Breast epithelium (tissue), 4 donors: ENCODE results near the gene ANTXR2. TPM values are rescaled to one million over a fixed set of nuclear protein-coding genes. Genes with fewer than 3 reads are reported as not detected.

ENCODE experiments used
- DNase-seq, 2 donors: peaks; one replicate each; pipeline ENCODE4 v3.0.0-alpha.2; 2019; ENCODE audit warnings: low spot score in 2 of 2
- H3K27ac ChIP-seq, 2 donors: fragments of 200-600 bp; sonication (generic) in 1 of 2; one replicate each; pipeline ENCODE4 v1.5.1; 2016 to 2019; ENCODE audit warnings: mild to moderate bottlenecking in 1 of 2
- H3K27me3 ChIP-seq, 2 donors: fragments of 200-600 bp; sonication (generic) in 1 of 2; one replicate each; pipeline versions ENCODE4 v1.5.1 to v1.6.0; 2017 to 2019; ENCODE audit warnings: control low read depth in 1 of 2, mild to moderate bottlenecking in 1 of 2
- H3K36me3 ChIP-seq: fragments of 200-600 bp; one replicate; pipeline ENCODE4 v1.5.1; 2019
- H3K4me1 ChIP-seq, 2 donors: fragments of 200-600 bp; sonication (generic); one replicate each; pipeline ENCODE4 v1.5.1; 2016 to 2019; ENCODE audit warnings: control low read depth in 1 of 2
- H3K4me3 ChIP-seq, 3 donors: fragments of 200-600 bp; sonication (generic); 1 replicate in 2 of 3; 2 replicates in 1 of 3; pipeline ENCODE4 v1.5.1; 2016 to 2019; ENCODE audit warnings: mild to moderate bottlenecking in 3 of 3, moderate library complexity in 2 of 3
- H3K9me3 ChIP-seq, 2 donors: fragments of 200-600 bp; sonication (generic) in 1 of 2; one replicate each; pipeline ENCODE4 v1.5.1; 2016 to 2019; ENCODE audit warnings: control low read depth in 1 of 2
- CTCF ChIP-seq, 3 donors: fragments of 450-650 bp; IDR thresholded peaks; one replicate each; pipeline ENCODE4 v1.5.1; 2016 to 2017; ENCODE audit warnings: antibody characterized with exemption in 3 of 3, mild to moderate bottlenecking in 3 of 3, moderate library complexity in 3 of 3
- POLR2A ChIP-seq: fragments of 450-650 bp; IDR thresholded peaks from one replicate; pipeline ENCODE4 v1.6.1; 2016; ENCODE audit warnings: antibody characterized with exemption, mild to moderate bottlenecking, moderate library complexity
- POLR2AphosphoS5 ChIP-seq, 3 donors: sonication (generic); formaldehyde crosslinking; IDR thresholded peaks; one replicate each; pipeline ENCODE4 v1.6.1; 2017; ENCODE audit warnings: antibody characterized with exemption in 3 of 3
- intact Hi-C: fragments of 100-400 bp; cut with DNase I; formaldehyde crosslinking; loops from one replicate; pipeline ENCODE4 v1.15.1; 2023; ENCODE audit warnings: low total_unique reads
- total RNA-seq, 3 donors: library from RNA; depleted of rRNA; stranded (reverse); fragments of >200 nt; gene quantifications; one replicate each; pipeline ENCODE4 v1.1.0, GENCODE V29; 2016

Gene ANTXR2
- total RNA-seq, 3 donors from 2014 or later = 55.1 to 229 (median 77.4) TPM

- TF ChIP-seq POLR2AphosphoS5 (IDR thresholded peaks at IDR 0.05) (no peak), POLR2A (no peak), CTCF (IDR thresholded peaks at IDR 0.05) (no peak)
- H3K4me1 ChIP-seq = no peaks in the 10 kb centered on the region
- H3K36me3 ChIP-seq = no peaks in the 10 kb centered on the region
- no peaks in the 10 kb centered on the region for H3K27me3 ChIP-seq
- peak overlapping the region; percentile 84 to 89 for H3K27ac ChIP-seq
- intact Hi-C loops = loop anchor here (5.0 to 10.0 kb wide), 2 partner anchors 456 to 1114 kb away; no protein-coding TSS in a partner anchor
- no peak for DNase-seq
- no peaks in the 10 kb centered on the region for H3K9me3 ChIP-seq
- peak overlapping the region; percentile 70 to 99 (median 95) for H3K4me3 ChIP-seq
Observed at GRCh38 chr4:80070880-80071603, 2.0 kb downstream of the ANTXR2 start.

- Histone ChIP-seq H3K27me3 (no peaks in the 10 kb centered on the region), H3K4me3 (peak overlapping the region; percentile 70 to 99 (median 95)), H3K36me3 (no peaks in the 10 kb centered on the region), H3K27ac (peak overlapping the region; percentile 20 to 23), H3K4me1 (no peaks in the 10 kb centered on the region), H3K9me3 (no peaks in the 10 kb centered on the region)
- intact Hi-C loops = loop anchor here (5.0 to 10.0 kb wide), 2 partner anchors 455 to 1113 kb away; no protein-coding TSS in a partner anchor
- no peak for TF ChIP-seq CTCF (IDR thresholded peaks at IDR 0.05)
- no peak for TF ChIP-seq POLR2AphosphoS5 (IDR thresholded peaks at IDR 0.05)
- no peak for DNase-seq
Observed at GRCh38 chr4:80069837-80070731, 2.9 kb downstream of the ANTXR2 start.

GRCh38 chr4:80069108-80069836 lies 3.8 kb downstream of the ANTXR2 start:
- no peak for DNase-seq
- H3K4me3 ChIP-seq = peak overlapping the region in 1 of 3 donors; percentile 99
- no peaks in the 10 kb centered on the region for H3K36me3 ChIP-seq
- intact Hi-C loops = no loop called here
- no peak for TF ChIP-seq POLR2A
- no peak for TF ChIP-seq CTCF (IDR thresholded peaks at IDR 0.05)
- no peak for TF ChIP-seq POLR2AphosphoS5 (IDR thresholded peaks at IDR 0.05)
- H3K27ac ChIP-seq = no peak overlapping the region
- H3K9me3 ChIP-seq = no peaks in the 10 kb centered on the region
- H3K4me1 ChIP-seq = no peaks in the 10 kb centered on the region
- H3K27me3 ChIP-seq = no peaks in the 10 kb centered on the region

- no peaks in the 10 kb centered on the region for H3K4me1 ChIP-seq
- no peak for DNase-seq
- H3K9me3 ChIP-seq = no peaks in the 10 kb centered on the region
- intact Hi-C loops = no loop called here
- no peak for TF ChIP-seq CTCF (IDR thresholded peaks at IDR 0.05)
- TF ChIP-seq POLR2A = no peak
- TF ChIP-seq POLR2AphosphoS5 (IDR thresholded peaks at IDR 0.05) = no peak
- no peak overlapping the region for H3K27ac ChIP-seq
- H3K27me3 ChIP-seq = no peaks in the 10 kb centered on the region
- no peaks in the 10 kb centered on the region for H3K36me3 ChIP-seq
- no peak overlapping the region for H3K4me3 ChIP-seq
Observed at GRCh38 chr4:80065601-80066000, 7.4 kb downstream of the ANTXR2 start.
